Nephron progenitor cell (in vitro differentiated cells): ENCODE measurements around the gene DSCAM.
A peak's percentile ranks its signal among the peaks of the same experiment; 100 is the strongest.

Experiments
- DNase-seq: peaks from one replicate; pipeline ENCODE4 v3.0.0; 2021
- H3K27ac Mint-ChIP-seq: 2 replicates; pipeline ENCODE4 v1.8.0; 2021; ENCODE audit warnings: mild to moderate bottlenecking, moderate library complexity, mixed read lengths
- H3K27me3 Mint-ChIP-seq: 2 replicates; pipeline ENCODE4 v1.8.0; 2021; ENCODE audit warnings: mild to moderate bottlenecking, low read depth, mixed read lengths; ENCODE audit not compliant: poor library complexity
- H3K36me3 Mint-ChIP-seq: 2 replicates; pipeline ENCODE4 v1.8.0; 2021; ENCODE audit warnings: low read depth, mixed read lengths
- H3K4me1 Mint-ChIP-seq: 2 replicates; pipeline ENCODE4 v1.8.0; 2021; ENCODE audit warnings: mixed read lengths
- H3K4me3 Mint-ChIP-seq: 2 replicates; pipeline ENCODE4 v1.8.0; 2021; ENCODE audit warnings: mild to moderate bottlenecking, moderate library complexity, mixed read lengths
- H3K9me3 Mint-ChIP-seq: 2 replicates; pipeline ENCODE4 v1.8.0; 2021; ENCODE audit warnings: mild to moderate bottlenecking, moderate library complexity, mixed read lengths
- CTCF ChIP-seq: fragments of 200-600 bp; sonication (generic); IDR thresholded peaks from 2 replicates; pipeline ENCODE4 v1.5.0; 2021; ENCODE audit warnings: antibody characterized with exemption

The DSCAM gene

GRCh38 chr21:40851749-40852148 lies 4.8 kb upstream of the DSCAM start:
- Mint-ChIP-seq H3K9me3 (no peaks in the 10 kb centered on the region), H3K36me3 (no peaks in the 10 kb centered on the region), H3K4me3 (no peak overlapping the region), H3K27me3 (peaks cover 46% of the 10 kb centered on the region), H3K27ac (no peak overlapping the region), H3K4me1 (peaks cover 6% of the 10 kb centered on the region)
- DNase-seq: no peak
- no peak for TF ChIP-seq CTCF

GRCh38 chr21:40850071-40850470 lies 3.1 kb upstream of the DSCAM start:
- no peaks in the 10 kb centered on the region for H3K9me3 Mint-ChIP-seq
- H3K27me3 Mint-ChIP-seq: peaks cover 52% of the 10 kb centered on the region
- H3K27ac Mint-ChIP-seq: no peak overlapping the region
- H3K4me1 Mint-ChIP-seq: peaks cover 6% of the 10 kb centered on the region
- no peak for DNase-seq
- no peaks in the 10 kb centered on the region for H3K36me3 Mint-ChIP-seq
- no peak for TF ChIP-seq CTCF
- H3K4me3 Mint-ChIP-seq: no peak overlapping the region

- H3K27ac Mint-ChIP-seq: no peak overlapping the region
- TF ChIP-seq CTCF: no peak
- no peak for DNase-seq
These were observed 993 bp upstream of the DSCAM start for GRCh38 chr21:40847951-40848350.

GRCh38 chr21:40846103-40846502 lies 855 bp downstream of the DSCAM start:
- Mint-ChIP-seq H3K9me3 (no peaks in the 10 kb centered on the region), H3K4me3 (peak overlapping the region; percentile 70), H3K4me1 (peaks cover 10% of the 10 kb centered on the region), H3K27me3 (peaks cover 83% of the 10 kb centered on the region), H3K27ac (no peak overlapping the region), H3K36me3 (no peaks in the 10 kb centered on the region)
- TF ChIP-seq CTCF: no peak
- no peak for DNase-seq

More at GRCh38 chr21:40847951-40848350, 993 bp upstream of the DSCAM start:
- Mint-ChIP-seq H3K4me1 (no peaks in the 10 kb centered on the region), H3K36me3 (no peaks in the 10 kb centered on the region), H3K4me3 (no peak overlapping the region), H3K27me3 (peaks cover 69% of the 10 kb centered on the region), H3K9me3 (no peaks in the 10 kb centered on the region)

GRCh38 chr21:40845441-40845995 lies 1.4 kb downstream of the DSCAM start:
- no peaks in the 10 kb centered on the region for H3K36me3 Mint-ChIP-seq
- H3K9me3 Mint-ChIP-seq: no peaks in the 10 kb centered on the region
- no peak for DNase-seq
- no peak for TF ChIP-seq CTCF
- peaks cover 84% of the 10 kb centered on the region for H3K27me3 Mint-ChIP-seq
- H3K27ac Mint-ChIP-seq: no peak overlapping the region
- peak overlapping the region; percentile 70 for H3K4me3 Mint-ChIP-seq
- H3K4me1 Mint-ChIP-seq: peaks cover 16% of the 10 kb centered on the region

GRCh38 chr21:40844935-40845334 lies 2.0 kb downstream of the DSCAM start:
- H3K27me3 Mint-ChIP-seq: peaks cover 84% of the 10 kb centered on the region
- H3K4me1 Mint-ChIP-seq: peaks cover 22% of the 10 kb centered on the region
- H3K9me3 Mint-ChIP-seq: no peaks in the 10 kb centered on the region
- H3K27ac Mint-ChIP-seq: no peak overlapping the region
- H3K4me3 Mint-ChIP-seq: no peak overlapping the region
- no peak for DNase-seq
- no peak for TF ChIP-seq CTCF
- no peaks in the 10 kb centered on the region for H3K36me3 Mint-ChIP-seq
